A549 (cell line): Measurements from ENCODE around the gene SRCAP. TPM values are rescaled to one million over a fixed set of nuclear protein-coding genes. Genes with fewer than 3 reads are reported as not detected.

Experiments
- ATAC-seq, 2 experiments: fragments of 200-7000 bp in 1 of 2; fragments of >200 bp in 1 of 2; cut with Nextera tagmentation in 1 of 2; cut with Tn5 transposase in 1 of 2; 3 replicates each; pipeline versions ENCODE4 v1.8.0 to v1.9.1; 2018 to 2020; ENCODE audit warnings: mild to moderate bottlenecking in 1 of 2, moderate library complexity in 1 of 2
- CTCF ChIA-PET: fragments of 300-600 bp; sonication (Branson Sonifier 250); formaldehyde crosslinking; extraction: SDS; loops from one replicate; lab custom pipeline; 2021; ENCODE audit warnings: antibody characterized with exemption, inconsistent platforms; lab: Yijun Ruan, JAX
- POLR2A ChIA-PET: fragments of 350-600 bp; formaldehyde crosslinking; extraction: SDS; loops from one replicate; lab custom pipeline; 2021; ENCODE audit warnings: antibody characterized with exemption, inconsistent platforms; lab: Yijun Ruan, JAX
- DNase-seq, 2 experiments: peaks; one replicate each; pipeline versions ENCODE4 v3.0.0 to v3.0.0-alpha.2; 2011 to 2016; ENCODE audit warnings: low read depth in 1 of 2, low spot score in 1 of 2
- FAIRE-seq: peaks from 2 replicates; lab custom pipeline; 2011; peaks lifted over from hg19 to GRCh38; lab: Jason Lieb, UNC
- H3K27ac ChIP-seq, 2 experiments: fragments of >200 bp; sonication (Bioruptor Twin); formaldehyde crosslinking; 3 replicates each; pipeline ENCODE4 v1.5.1; 2016 to 2017
- H3K4me1 ChIP-seq: fragments of >200 bp; sonication (Bioruptor Twin); formaldehyde crosslinking; 3 replicates; pipeline ENCODE4 v1.6.1; 2016
- H3K4me2 ChIP-seq: fragments of >200 bp; sonication (Bioruptor Twin); formaldehyde crosslinking; 3 replicates; pipeline ENCODE4 v1.6.1; 2016
- H3K4me3 ChIP-seq: fragments of >200 bp; sonication (Bioruptor Twin); formaldehyde crosslinking; 3 replicates; pipeline ENCODE4 v1.5.1; 2016
- H3K9me3 ChIP-seq: fragments of >200 bp; sonication (Bioruptor Twin); formaldehyde crosslinking; 3 replicates; pipeline ENCODE4 v1.6.1; 2016
- ATOH8 ChIP-seq: fragments of 250-450 bp; sonication (Bioruptor Pico); IDR thresholded peaks from 2 replicates; pipeline ENCODE4 v1.5.0; 2020; ENCODE audit warnings: low read depth, mild to moderate bottlenecking, moderate library complexity
- BHLHE40 ChIP-seq: IDR thresholded peaks from 2 replicates; pipeline ENCODE4 v1.6.1; 2012; ENCODE audit warnings: low read depth, low read length, inconsistent platforms
- CHD4 ChIP-seq: fragments of 200-600 bp; sonication (generic); IDR thresholded peaks from 2 replicates; pipeline ENCODE4 v1.6.1; 2016; ENCODE audit warnings: antibody characterized with exemption, mild to moderate bottlenecking, borderline replicate concordance
- E2F6 ChIP-seq: IDR thresholded peaks from 2 replicates; pipeline ENCODE4 v1.6.1; 2012; ENCODE audit warnings: low read depth, borderline replicate concordance
- FOSB ChIP-seq: fragments of 250-450 bp; sonication (Bioruptor Pico); IDR thresholded peaks from 2 replicates; pipeline ENCODE4 v1.5.0; 2020; ENCODE audit warnings: mild to moderate bottlenecking, moderate library complexity
- FOSL2 ChIP-seq, 2 experiments: fragments of 450-650 bp in 1 of 2; fragments of >200 bp in 1 of 2; sonication (Bioruptor Twin) in 1 of 2; formaldehyde crosslinking; IDR thresholded peaks; 2 replicates each; pipeline versions ENCODE4 v1.5.0 to v1.6.1; 2016 to 2020; ENCODE audit warnings: mild to moderate bottlenecking in 1 of 2, moderate library complexity in 1 of 2
- FOXS1 ChIP-seq: fragments of 250-450 bp; sonication (Bioruptor Pico); IDR thresholded peaks from 2 replicates; pipeline ENCODE4 v1.5.0; 2020; ENCODE audit warnings: mild to moderate bottlenecking, moderate library complexity
- HDAC2 ChIP-seq: fragments of 200-600 bp; sonication (generic); IDR thresholded peaks from 2 replicates; pipeline ENCODE4 v1.6.1; 2016
- HMGXB4 ChIP-seq: fragments of 250-450 bp; sonication (Bioruptor Pico); IDR thresholded peaks from 2 replicates; pipeline ENCODE4 v1.5.0; 2021; ENCODE audit warnings: mild to moderate bottlenecking, moderate library complexity, borderline replicate concordance
- KDM1A ChIP-seq: fragments of 200-600 bp; sonication (generic); IDR thresholded peaks from 2 replicates; pipeline ENCODE4 v1.6.1; 2016; ENCODE audit warnings: low read depth, mild to moderate bottlenecking
- KDM5A ChIP-seq: fragments of 200-600 bp; sonication (generic); IDR thresholded peaks from 2 replicates; pipeline ENCODE4 v1.6.1; 2016; ENCODE audit warnings: antibody characterized with exemption, mild to moderate bottlenecking
- MYC ChIP-seq: IDR thresholded peaks from 2 replicates; pipeline ENCODE4 v1.6.1; 2012; ENCODE audit warnings: mild to moderate bottlenecking, inconsistent platforms, low read length, improper control_type of control experiment, borderline replicate concordance
- NFE2L2 ChIP-seq: fragments of 150-350 bp; conservative IDR thresholded peaks from 2 replicates; pipeline ENCODE4 v1.6.1; 2014; ENCODE audit warnings: low read length
- POLR2A ChIP-seq: IDR thresholded peaks from 2 replicates; pipeline ENCODE4 v1.6.1; 2012; ENCODE audit warnings: mild to moderate bottlenecking, low read length
- REST ChIP-seq: fragments of 200-600 bp; sonication (generic); IDR thresholded peaks from 2 replicates; pipeline ENCODE4 v1.6.1; 2016; ENCODE audit warnings: antibody characterized with exemption, mild to moderate bottlenecking, moderate library complexity
- RNF2 ChIP-seq: fragments of 200-600 bp; sonication (generic); IDR thresholded peaks from 2 replicates; pipeline ENCODE4 v1.6.1; 2016; ENCODE audit warnings: low read depth, mild to moderate bottlenecking, antibody characterized with exemption, moderate library complexity, borderline replicate concordance
- TFCP2L1 ChIP-seq: fragments of 250-450 bp; sonication (Bioruptor Pico); IDR thresholded peaks from 2 replicates; pipeline ENCODE4 v1.5.0; 2021; ENCODE audit warnings: mild to moderate bottlenecking
- TP53 ChIP-seq: fragments of 250-450 bp; sonication (Bioruptor Pico); IDR thresholded peaks from 2 replicates; pipeline ENCODE4 v1.5.0; 2021; ENCODE audit warnings: mild to moderate bottlenecking, moderate library complexity
- USF2 ChIP-seq: fragments of 450-650 bp; IDR thresholded peaks from 2 replicates; pipeline ENCODE4 v1.6.1; 2014; ENCODE audit warnings: antibody characterized with exemption
- WGBS: methylation state at CpG from one replicate; pipeline ENCODE4 v1.1.6; 2017; ENCODE audit errors: missing lambda C conversion rate; 5-methylcytosine and 5-hydroxymethylcytosine counted together
- polyA plus RNA-seq, 4 experiments: library from polyadenylated mRNA; depleted of rRNA in 3 of 4; stranded (reverse); fragments of >200 nt; fragmentation: RNase III in 1 of 4; extraction: RNeasy Plus Mini Kit Qiagen cat#74134 plus additional on column Dnase treatment in 1 of 4; gene quantifications; 2 replicates in 3 of 4; 3 replicates in 1 of 4; pipeline ENCODE4 v1.2.3, GENCODE V29; 2011 to 2017

The SRCAP gene
- polyA plus RNA-seq, 2 of the 4 experiments (the other 2 are of a cell fraction): 6.2 to 19.9 TPM

- no peak for ATAC-seq
- no peak overlapping the region for H3K4me3 ChIP-seq
- CTCF ChIA-PET: no interaction called here
- FAIRE-seq: no peak
- TF ChIP-seq FOXS1 (CRISPR knock-in tag) (no peak), FOSL2 (IDR thresholded peaks at IDR 0.05) (no peak), FOSL2 (CRISPR knock-in tag; IDR thresholded peaks at IDR 0.05) (peak; percentile 48; the same call in 1 of the 2 replicates)
- no peak overlapping the region for H3K4me2 ChIP-seq
- DNase-seq: no peak
- H3K4me1 ChIP-seq: peaks cover 35% of the 10 kb centered on the region
- H3K9me3 ChIP-seq: no peaks in the 10 kb centered on the region
- WGBS: 53% methylated on average over 2 of the region's 2 CpGs
- no peak overlapping the region for H3K27ac ChIP-seq
- POLR2A ChIA-PET: no interaction called here
Observed at GRCh38 chr16:30745082-30745481, 46.1 kb downstream of the SRCAP start.

- no peak for FAIRE-seq
- H3K4me2 ChIP-seq: no peak overlapping the region; the same call in 2 of the 3 replicates
- H3K27ac ChIP-seq: no peak overlapping the region; a peak in 1 of 6 replicates
Observed at GRCh38 chr16:30746638-30747175, 47.7 kb downstream of the SRCAP start.

GRCh38 chr16:30747331-30747730, 48.4 kb downstream of the SRCAP start:
- ATAC-seq (peak in 1 of 2 experiments; percentile 4; a peak in 1 of 6 replicates), FAIRE-seq (no peak), DNase-seq (no peak)
- TF ChIP-seq USF2 (no peak), RNF2 (no peak), E2F6 (no peak), MYC (no peak), TP53 (no peak), TFCP2L1 (no peak), CHD4 (no peak), ATOH8 (CRISPR knock-in tag) (no peak), HDAC2 (no peak), KDM5A (no peak)

More at GRCh38 chr16:30746638-30747175, 47.7 kb downstream of the SRCAP start:
- WGBS: 92% methylated on average over 9 of the region's 9 CpGs
- Histone ChIP-seq H3K4me1 (peaks cover 19% of the 10 kb centered on the region), H3K4me3 (no peak overlapping the region), H3K9me3 (no peaks in the 10 kb centered on the region)
- DNase-seq (no peak), ATAC-seq (no peak)
- CTCF ChIA-PET: interaction anchor here (1.0 to 1.5 kb wide), 3 partner anchors 8 to 68 kb away, joined by 3 to 6 read pairs (median 4); no protein-coding TSS in a partner anchor
- TF ChIP-seq POLR2A (no peak), TP53 (no peak), BHLHE40 (no peak), NFE2L2 (no peak), KDM1A (no peak), HMGXB4 (no peak), FOSL2 (IDR thresholded peaks at IDR 0.05) (no peak), FOSL2 (CRISPR knock-in tag; IDR thresholded peaks at IDR 0.05) (no peak), FOSB (no peak), REST (no peak)
- POLR2A ChIA-PET: interaction anchor here (0.6 to 2.3 kb wide), 3 partner anchors 16 to 68 kb away, joined by 3 to 9 read pairs (median 3); no protein-coding TSS in a partner anchor

More at GRCh38 chr16:30747331-30747730, 48.4 kb downstream of the SRCAP start:
- H3K4me1 ChIP-seq: peaks cover 13% of the 10 kb centered on the region
- ChIA-PET POLR2A (interaction anchor here (0.6 to 2.3 kb wide), 14 partner anchors 10 to 314 kb away, joined by 3 to 9 read pairs (median 4); partner anchors contain the start of genes CFAP119, RNF40 and SRCAP), CTCF (interaction anchor here (1.3 to 1.6 kb wide), 3 partner anchors 9 to 67 kb away, joined by 4 to 6 read pairs (median 5); no protein-coding TSS in a partner anchor)
- peak overlapping the region; percentile 83 to 89 for H3K27ac ChIP-seq
- no peaks in the 10 kb centered on the region for H3K9me3 ChIP-seq
- H3K4me2 ChIP-seq: peak overlapping the region; percentile 83
- peak overlapping the region; percentile 45 for H3K4me3 ChIP-seq
- 32% methylated on average over 3 of the region's 3 CpGs for WGBS
